ENCODE measurements around the gene BCR.

The BCR gene

DNA sequence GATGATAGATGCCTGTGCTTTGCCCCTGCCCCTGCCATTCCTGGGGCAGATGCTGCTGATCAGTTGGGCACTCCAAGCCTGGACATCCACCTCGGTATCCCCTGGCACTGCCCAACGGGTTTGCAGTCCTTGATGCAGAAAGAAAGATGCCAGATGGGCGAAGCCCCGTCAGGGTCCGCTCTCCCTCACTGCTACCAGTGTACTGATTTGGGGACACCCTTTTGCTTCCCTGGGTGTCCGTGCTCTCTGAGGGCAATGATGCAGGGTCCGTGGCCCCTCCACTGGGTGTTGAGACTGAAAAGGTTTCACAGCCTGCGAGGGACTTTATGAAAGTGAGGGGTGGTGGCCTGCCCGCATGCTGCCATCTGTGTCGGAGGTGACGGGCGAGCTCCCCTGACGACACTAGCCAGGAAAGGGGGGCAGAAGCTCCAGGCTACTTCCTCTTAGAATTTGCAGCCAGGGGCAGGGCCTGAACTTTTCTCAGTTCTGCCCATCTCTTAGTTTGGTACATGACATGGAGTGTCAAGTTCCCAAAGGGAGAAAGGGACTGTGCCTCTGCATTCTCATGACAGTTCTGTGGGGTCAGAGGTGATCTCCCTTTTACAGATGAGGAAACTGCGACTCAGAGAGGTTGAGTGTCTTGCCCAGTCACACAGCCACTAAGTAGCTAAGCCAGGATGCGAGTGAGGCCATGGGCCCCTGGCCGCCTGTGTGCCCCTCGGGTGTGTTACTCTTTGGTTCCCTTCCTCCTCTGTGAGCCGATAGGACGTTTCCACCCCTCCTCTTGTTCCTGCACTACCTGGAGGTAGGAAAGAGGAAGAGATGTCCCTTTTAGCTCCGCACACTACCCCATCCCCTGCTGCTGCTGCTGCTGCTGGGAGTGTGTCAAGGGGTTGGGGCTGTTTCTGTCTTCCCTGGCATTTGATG lies 96.6 kb downstream of the BCR start:
- no peak overlapping the region for H3K4me3 ChIP-seq
- no peak for TF ChIP-seq Cebpa-rat (IDR thresholded peaks at IDR 0.05)
- H3K4me2 ChIP-seq, result peak overlapping the region; percentile 78
- peak overlapping the region; percentile 43 for H3K27ac ChIP-seq
- peaks cover 100% of the 10 kb centered on the region for H4K20me1 ChIP-seq
- H3K4me1 ChIP-seq, result peaks cover 96% of the 10 kb centered on the region
- H3K27me3 ChIP-seq, result no peaks in the 10 kb centered on the region
- 0 out of 2 replicates have a peak overlapping the region, but pooled peaks have one; percentile 29 for H3K9ac ChIP-seq
- peaks cover 96% of the 10 kb centered on the region for H3K36me3 ChIP-seq
- no peaks in the 10 kb centered on the region for H3K9me3 ChIP-seq

GRCh38 chr22:23277583-23278295 lies 97.4 kb downstream of the BCR start:
- peak overlapping the region; percentile 78 for H3K4me2 ChIP-seq

GRCh38 chr22:23278883-23279675 lies 98.8 kb downstream of the BCR start:
- Histone ChIP-seq H3K4me3 (no peak overlapping the region), H3K27ac (peak overlapping the region; percentile 38; the same call in 1 of the 2 replicates), H3K4me1 (peaks cover 80% of the 10 kb centered on the region), H4K20me1 (peaks cover 100% of the 10 kb centered on the region), H3K27me3 (no peaks in the 10 kb centered on the region), H3K4me2 (peak overlapping the region; percentile 83), H3K36me3 (peaks cover 96% of the 10 kb centered on the region), H3K9me3 (no peaks in the 10 kb centered on the region), H3K9ac (no peak overlapping the region)
- no peak for TF ChIP-seq Cebpa-rat (IDR thresholded peaks at IDR 0.05)

More at GRCh38 chr22:23277583-23278295, 97.4 kb downstream of the BCR start:
- H3K9me3 ChIP-seq, result no peaks in the 10 kb centered on the region
- peaks cover 96% of the 10 kb centered on the region for H3K36me3 ChIP-seq
- no peak overlapping the region for H3K9ac ChIP-seq
- TF ChIP-seq Cebpa-rat (IDR thresholded peaks at IDR 0.05), result no peak
- peaks cover 94% of the 10 kb centered on the region for H3K4me1 ChIP-seq
- peaks cover 100% of the 10 kb centered on the region for H4K20me1 ChIP-seq
- H3K4me3 ChIP-seq, result no peak overlapping the region
- H3K27me3 ChIP-seq, result no peaks in the 10 kb centered on the region
- H3K27ac ChIP-seq, result peak overlapping the region; percentile 43; the same call in 1 of the 2 replicates

DNA sequence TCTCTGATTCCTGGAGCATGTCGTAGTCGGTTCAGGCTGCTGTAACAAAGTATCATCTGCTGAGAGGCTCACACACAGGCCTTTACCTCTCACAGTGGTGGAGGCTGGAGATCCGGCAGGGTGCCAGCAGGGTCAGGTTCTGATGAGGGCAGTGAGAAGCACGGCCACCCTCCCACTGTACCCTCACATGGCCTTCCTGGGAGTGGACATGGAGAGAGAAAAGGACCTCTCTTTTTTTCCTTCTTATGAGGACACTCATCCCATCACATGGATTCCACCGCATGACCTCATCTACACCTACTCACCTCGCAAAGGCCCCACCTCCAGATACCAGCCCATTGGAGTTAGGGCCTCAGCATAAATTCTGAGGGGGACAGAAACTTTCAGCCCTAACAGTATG lies 99.5 kb downstream of the BCR start:
- Histone ChIP-seq H3K27ac (peak overlapping the region; percentile 38; the same call in 1 of the 2 replicates), H3K36me3 (peaks cover 96% of the 10 kb centered on the region), H3K4me3 (no peak overlapping the region), H3K4me2 (peak overlapping the region; percentile 83; the same call in 1 of the 2 replicates), H3K9me3 (no peaks in the 10 kb centered on the region), H3K27me3 (no peaks in the 10 kb centered on the region), H3K4me1 (peaks cover 76% of the 10 kb centered on the region), H3K9ac (no peak overlapping the region), H4K20me1 (peaks cover 100% of the 10 kb centered on the region)
- TF ChIP-seq Cebpa-rat (IDR thresholded peaks at IDR 0.05), result no peak

GRCh38 chr22:23280356-23281052 lies 100.2 kb downstream of the BCR start:
- Histone ChIP-seq H3K27me3 (no peaks in the 10 kb centered on the region), H3K4me2 (peak overlapping the region; percentile 83), H3K36me3 (peaks cover 96% of the 10 kb centered on the region), H4K20me1 (peaks cover 100% of the 10 kb centered on the region), H3K4me1 (peaks cover 68% of the 10 kb centered on the region), H3K27ac (0 out of 2 replicates have a peak overlapping the region, but pooled peaks have one; percentile 5), H3K9me3 (no peaks in the 10 kb centered on the region), H3K9ac (no peak overlapping the region), H3K4me3 (no peak overlapping the region)
- TF ChIP-seq Cebpa-rat (IDR thresholded peaks at IDR 0.05), result no peak

- Histone ChIP-seq H3K9me3 (no peaks in the 10 kb centered on the region), H3K27me3 (no peaks in the 10 kb centered on the region), H3K4me3 (peak overlapping the region; percentile 11; the same call in 1 of the 2 replicates), H4K20me1 (peaks cover 100% of the 10 kb centered on the region), H3K4me2 (peak overlapping the region; percentile 83), H3K4me1 (peaks cover 63% of the 10 kb centered on the region), H3K9ac (peak overlapping the region; percentile 56), H3K27ac (peak overlapping the region; percentile 5; the same call in 1 of the 2 replicates), H3K36me3 (peaks cover 96% of the 10 kb centered on the region)
- no peak for TF ChIP-seq Cebpa-rat (IDR thresholded peaks at IDR 0.05)
Measured at GRCh38 chr22:23281053-23281405, 100.7 kb downstream of the BCR start.

- peak overlapping the region; percentile 56 for H3K9ac ChIP-seq
- H3K4me3 ChIP-seq, result peak overlapping the region; percentile 11; the same call in 1 of the 2 replicates
- peaks cover 58% of the 10 kb centered on the region for H3K4me1 ChIP-seq
- no peaks in the 10 kb centered on the region for H3K27me3 ChIP-seq
- H3K36me3 ChIP-seq, result peaks cover 96% of the 10 kb centered on the region
- H3K27ac ChIP-seq, result peak overlapping the region; percentile 5; the same call in 1 of the 2 replicates
- no peaks in the 10 kb centered on the region for H3K9me3 ChIP-seq
- no peak for TF ChIP-seq Cebpa-rat (IDR thresholded peaks at IDR 0.05)
- peak overlapping the region; percentile 83 for H3K4me2 ChIP-seq
- peaks cover 100% of the 10 kb centered on the region for H4K20me1 ChIP-seq
Measured at GRCh38 chr22:23281406-23282088, 101.2 kb downstream of the BCR start.

DNA sequence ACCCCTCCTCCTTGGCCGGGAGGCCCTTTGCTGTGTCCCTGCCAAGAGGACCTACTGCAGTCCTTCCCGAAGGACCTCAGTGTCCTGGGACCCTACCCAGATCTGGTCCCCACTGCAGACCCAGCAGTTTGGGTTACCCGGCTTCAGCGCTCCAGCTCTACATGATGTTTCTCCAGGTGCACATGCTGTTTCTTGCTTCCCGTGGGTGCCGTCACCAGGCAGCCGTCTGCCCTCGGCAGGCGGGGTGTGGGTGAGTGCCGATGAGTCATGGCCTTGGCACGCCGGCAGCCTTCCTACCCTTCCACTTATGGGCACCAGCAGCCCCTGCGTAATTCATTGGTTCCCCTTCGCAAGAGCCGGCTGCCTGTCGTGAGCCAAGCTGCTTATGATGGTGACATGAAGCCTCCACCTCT lies 101.8 kb downstream of the BCR start:
- TF ChIP-seq Cebpa-rat (IDR thresholded peaks at IDR 0.05), result no peak
- peaks cover 53% of the 10 kb centered on the region for H3K4me1 ChIP-seq
- H3K27ac ChIP-seq, result no peak overlapping the region
- H3K27me3 ChIP-seq, result no peaks in the 10 kb centered on the region
- peak overlapping the region; percentile 83 for H3K4me2 ChIP-seq
- H3K36me3 ChIP-seq, result peaks cover 96% of the 10 kb centered on the region
- no peaks in the 10 kb centered on the region for H3K9me3 ChIP-seq
- no peak overlapping the region for H3K4me3 ChIP-seq
- no peak overlapping the region for H3K9ac ChIP-seq
- peaks cover 100% of the 10 kb centered on the region for H4K20me1 ChIP-seq
